ENCODE data around the gene TRPM5. TPM values are rescaled to one million over a fixed set of nuclear protein-coding genes. Genes with fewer than 3 reads are reported as not detected.

Gene TRPM5
- total and polyA plus RNA-seq, 2 of the 8 experiments (the other 6 are each of a cell fraction or from before 2014, with no cell fraction given) = 0.02 TPM; not detected in 1

DNA sequence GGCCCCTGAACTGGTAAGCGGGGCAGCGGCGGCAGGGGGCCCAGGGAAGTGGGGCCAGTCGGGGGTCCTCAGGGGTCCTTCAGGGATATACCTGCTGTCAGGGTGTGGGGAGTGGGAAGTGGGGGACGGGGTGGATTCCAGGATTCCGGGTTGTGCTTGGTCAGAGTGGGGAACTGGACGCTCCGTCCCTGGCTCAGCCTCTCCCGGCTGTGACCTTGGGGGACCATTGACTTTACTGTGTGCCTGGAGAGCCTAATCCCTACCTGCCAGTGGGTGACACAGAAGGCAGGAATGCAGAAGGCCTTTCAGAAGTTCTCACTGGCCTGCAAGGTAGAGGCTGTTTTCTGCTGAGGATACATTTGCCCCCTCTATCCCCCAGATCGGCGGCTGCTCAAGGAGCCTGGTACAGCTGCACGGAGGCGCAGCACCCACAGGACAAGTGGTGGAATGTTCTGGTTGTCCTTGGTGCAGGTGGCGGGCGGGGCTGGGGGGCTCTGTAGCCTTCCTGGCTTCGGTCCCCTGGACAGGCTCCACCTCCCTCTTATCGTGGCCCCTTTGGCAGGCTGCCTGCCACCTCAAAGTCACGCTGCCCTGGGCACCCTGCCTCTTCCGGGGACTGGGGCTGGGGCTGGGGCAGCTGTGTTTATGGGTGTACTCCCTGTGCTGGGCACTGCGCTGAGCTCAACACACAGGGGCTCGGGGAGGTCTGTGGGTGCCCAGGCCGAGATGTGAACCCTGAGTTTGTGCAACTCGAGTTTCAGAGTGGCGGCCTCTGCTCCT, 18.9 kb upstream of the TRPM5 start:
- H3K14ac ChIP-seq (ENCODE audit: insufficient read length) = no peak overlapping the region
- TF ChIP-seq CBX8 (IDR thresholded peaks at IDR 0.05; ENCODE audit: borderline replicate concordance, low read depth, low read length) (no peak), RXRA (IDR thresholded peaks at IDR 0.05; ENCODE audit: insufficient read depth, low read depth, low read length) (no peak), NANOG (IDR thresholded peaks at IDR 0.05; ENCODE audit: insufficient read depth, low read depth, low read length, poor library complexity, severe bottlenecking) (no peak), RFX5 (IDR thresholded peaks at IDR 0.05; ENCODE audit: borderline replicate concordance, low read depth, low read length) (no peak), SIN3A (conservative IDR thresholded peaks at IDR 0.05 in 1 of 2, IDR thresholded peaks at IDR 0.05 in 1 of 2; ENCODE audit: low read depth in 1 of 2, low read length in 2 of 2) (no peak), RAD21 (IDR thresholded peaks at IDR 0.05 in 1 of 2, conservative IDR thresholded peaks at IDR 0.05 in 1 of 2; ENCODE audit: low read depth in 2 of 2, low read length in 2 of 2) (no peak), TAF7 (optimal IDR thresholded peaks at IDR 0.05; ENCODE audit: borderline replicate concordance, low read depth, low read length) (no peak)
- no peak overlapping the region for H4K5ac ChIP-seq (ENCODE audit: insufficient read length, low read depth, low read length)
- CTCF ChIA-PET (ENCODE audit: partially characterized antibody) = interaction anchor here (1.0 to 2.9 kb wide), 3 partner anchors 68 to 71 kb away, joined by 4 to 14 read pairs (median 4); no protein-coding TSS in a partner anchor
- no peak overlapping the region for H3K23ac ChIP-seq (ENCODE audit: insufficient read length)
- H3K18ac ChIP-seq (ENCODE audit: extremely low read depth, low read length) = no peak overlapping the region
- H3K4ac ChIP-seq (replicated peaks; ENCODE audit: insufficient read length, low read depth, low read length) = no peak overlapping the region
- H3K4me2 ChIP-seq (ENCODE audit: insufficient read depth in 1 of 2, low read depth in 2 of 2, low read length in 2 of 2) = no peak overlapping the region
- FAIRE-seq (no peak), DNase-seq (ENCODE audit: low read depth in 1 of 2, low spot score in 2 of 2) (no peak)
- no peaks in the 10 kb centered on the region for H4K20me1 ChIP-seq (replicated peaks in 1 of 2; ENCODE audit: control insufficient read depth in 1 of 2, insufficient read depth in 2 of 2, low read length in 2 of 2)
- no peaks in the 10 kb centered on the region for H3K23me2 ChIP-seq (ENCODE audit: low read depth, low read length)
- POLR2A ChIA-PET (ENCODE audit: partially characterized antibody) = no interaction called here
- H3K9ac ChIP-seq (replicated peaks in 1 of 4; ENCODE audit: extremely low read depth in 1 of 4, low read depth in 3 of 4, low read length in 3 of 4) = no peak overlapping the region
- H3K4me1 ChIP-seq (replicated peaks in 1 of 4; ENCODE audit: control insufficient read depth in 3 of 4, insufficient read depth in 4 of 4, low read length in 3 of 4) = no peaks in the 10 kb centered on the region
- H3K56ac ChIP-seq (replicated peaks; ENCODE audit: insufficient read length, low read depth, low read length) = no peak overlapping the region
- no peak overlapping the region for H2BK120ac ChIP-seq (replicated peaks; ENCODE audit: low read depth, low read length)
- WGBS, 2 experiments (ENCODE audit: extremely low coverage in 1 of 2, insufficient coverage in 1 of 2, insufficient read length in 1 of 2, insufficient replicate concordance in 2 of 2, low coverage in 1 of 2, low lambda C conversion rate in 2 of 2, missing lambda C conversion rate in 1 of 2) = 90% methylated on average over 23 of the region's 24 CpGs; no CpG with 5 or more reads in 1 of the 2 experiments
- H3K27ac ChIP-seq (ENCODE audit: low read depth, low read length) = no peak overlapping the region
- no peak overlapping the region for H2BK12ac ChIP-seq (ENCODE audit: low read depth, low read length)
- no peak overlapping the region for H2AFZ ChIP-seq (ENCODE audit: low read length)
- H3K79me1 ChIP-seq (ENCODE audit: low read depth, low read length) = no peaks in the 10 kb centered on the region
- H4K8ac ChIP-seq (ENCODE audit: extremely low read depth, insufficient read depth, low read length) = no peak overlapping the region
- H2AK5ac ChIP-seq (ENCODE audit: low read depth, low read length) = no peak overlapping the region
- H2BK20ac ChIP-seq (ENCODE audit: low read length) = no peak overlapping the region
- no peaks in the 10 kb centered on the region for H3K79me2 ChIP-seq (ENCODE audit: control insufficient read depth in 1 of 2, insufficient read depth in 2 of 2, low read length in 2 of 2)
- no peak overlapping the region for H3K4me3 ChIP-seq (ENCODE audit: extremely low read depth in 1 of 4, insufficient read depth in 2 of 4, low read depth in 3 of 4, low read length in 4 of 4)
- no peaks in the 10 kb centered on the region for H3K9me3 ChIP-seq (ENCODE audit: insufficient read depth in 2 of 2, low read depth in 1 of 2, low read length in 1 of 2)
- H3K36me3 ChIP-seq (ENCODE audit: control insufficient read depth in 2 of 4, insufficient read depth in 4 of 4, low read length in 3 of 4) = no peaks in the 10 kb centered on the region
- no peak overlapping the region for H2BK15ac ChIP-seq (ENCODE audit: low read length)
- H3K27me3 ChIP-seq (replicated peaks in 1 of 4; ENCODE audit: control insufficient read depth in 3 of 4, extremely low read depth in 1 of 4, insufficient read depth in 3 of 4, low read length in 3 of 4) = peaks cover 0 to 27% (median 9%) of the 10 kb centered on the region in 4 experiments; a peak in 6 of 7 replicates
- H2BK5ac ChIP-seq (ENCODE audit: low read depth, low read length) = no peak overlapping the region
- no peak overlapping the region for H4K91ac ChIP-seq (replicated peaks; ENCODE audit: insufficient read length, low read length)

All from H1 (cell line).